HG03103 (cell line): Measurements from ENCODE around the gene DENND1A.
A peak's percentile ranks its signal among the peaks of the same experiment; 100 is the strongest.

Experiments
- ATAC-seq: cut with Tn5 transposase; IDR thresholded peaks from one replicate; pipeline ENCODE4 v1.9.1; 2021; ENCODE audit warnings: low read depth; ENCODE audit not compliant: unreplicated experiment

The DENND1A gene

GRCh38 chr9:123350590-123351310, 579.2 kb downstream of the DENND1A start:
- no peak for ATAC-seq

GRCh38 chr9:123349691-123350480, 580.0 kb downstream of the DENND1A start:
- no peak for ATAC-seq

GRCh38 chr9:123349033-123349432, 580.9 kb downstream of the DENND1A start:
- no peak for ATAC-seq

- ATAC-seq = no peak
These were observed 581.5 kb downstream of the DENND1A start for GRCh38 chr9:123348317-123348992.

- ATAC-seq = no peak
These were observed 582.5 kb downstream of the DENND1A start for GRCh38 chr9:123347289-123348060.

GRCh38 chr9:123346826-123347225, 583.1 kb downstream of the DENND1A start:
- ATAC-seq = no peak

- ATAC-seq = no peak
These were observed 583.9 kb downstream of the DENND1A start for GRCh38 chr9:123346026-123346425.

- ATAC-seq = no peak
These were observed 584.4 kb downstream of the DENND1A start for GRCh38 chr9:123345567-123345955.

GRCh38 chr9:123344192-123344949, 585.6 kb downstream of the DENND1A start:
- ATAC-seq = no peak

GRCh38 chr9:123343443-123344191, 586.3 kb downstream of the DENND1A start:
- ATAC-seq = peak; percentile 21

- no peak for ATAC-seq
These were observed 587.7 kb downstream of the DENND1A start for GRCh38 chr9:123342247-123342646.

- no peak for ATAC-seq
These were observed 588.1 kb downstream of the DENND1A start for GRCh38 chr9:123341816-123342215.

GRCh38 chr9:123339666-123340510, 590.0 kb downstream of the DENND1A start:
- ATAC-seq = peak; percentile 41

GRCh38 chr9:123338710-123339665, 590.9 kb downstream of the DENND1A start:
- ATAC-seq = peak; percentile 51

- no peak for ATAC-seq
These were observed 592.0 kb downstream of the DENND1A start for GRCh38 chr9:123337971-123338370.

- no peak for ATAC-seq
These were observed 593.0 kb downstream of the DENND1A start for GRCh38 chr9:123336959-123337358.

GRCh38 chr9:123336449-123336848, 593.5 kb downstream of the DENND1A start:
- ATAC-seq = no peak
